WI38 (cell line): ENCODE measurements around the gene CCDC197.

Source experiments
- H3K4me3 ChIP-seq: 2 replicates; pipeline ENCODE4 v1.5.1; 2011; ENCODE audit warnings: low read depth, mild to moderate bottlenecking, control low read depth, low read length
- CTCF ChIP-seq: IDR thresholded peaks from 2 replicates; pipeline ENCODE4 v1.5.1; 2012; ENCODE audit warnings: low read depth, mild to moderate bottlenecking, control low read depth, low read length

The CCDC197 gene

DNA sequence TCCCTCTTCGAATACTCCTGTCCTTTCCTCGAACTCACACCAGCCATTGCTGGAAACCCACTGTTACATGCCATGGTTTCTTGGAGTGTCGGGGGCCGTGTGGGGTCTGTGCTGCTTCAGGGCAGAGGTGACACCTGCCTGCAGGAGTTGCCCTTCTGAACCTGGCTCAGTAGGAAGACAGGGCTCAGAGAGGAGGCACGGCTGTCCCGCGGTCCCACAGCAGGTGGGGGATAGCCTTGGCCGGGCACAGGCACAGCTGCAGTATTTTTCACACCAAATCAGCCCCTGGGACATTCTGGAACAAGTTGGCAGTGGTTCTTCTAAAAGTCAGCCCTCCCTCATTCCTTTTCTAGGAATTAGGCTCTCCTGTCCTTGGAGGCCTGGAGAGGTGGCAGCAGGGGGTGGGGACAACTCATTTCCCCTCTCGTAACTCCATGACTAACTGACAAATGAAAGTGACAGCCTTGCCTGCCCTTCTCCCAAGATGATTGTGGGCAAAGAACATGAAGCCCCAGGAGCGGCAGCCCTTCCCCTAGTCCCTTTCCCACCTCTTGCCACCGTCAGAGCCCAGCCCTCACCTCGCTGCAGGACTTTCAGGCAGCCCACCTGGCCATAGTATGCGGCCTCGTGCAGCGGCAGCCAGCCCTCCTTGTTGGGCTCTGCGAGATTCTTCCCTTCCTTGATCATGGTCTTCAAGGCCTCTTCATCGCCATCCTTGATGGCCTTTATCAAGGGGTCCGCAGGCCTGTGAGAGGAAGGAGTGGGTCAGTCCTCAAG is 43.2 kb upstream of the CCDC197 start:
- TF ChIP-seq CTCF, result no peak
- no peak overlapping the region for H3K4me3 ChIP-seq

DNA sequence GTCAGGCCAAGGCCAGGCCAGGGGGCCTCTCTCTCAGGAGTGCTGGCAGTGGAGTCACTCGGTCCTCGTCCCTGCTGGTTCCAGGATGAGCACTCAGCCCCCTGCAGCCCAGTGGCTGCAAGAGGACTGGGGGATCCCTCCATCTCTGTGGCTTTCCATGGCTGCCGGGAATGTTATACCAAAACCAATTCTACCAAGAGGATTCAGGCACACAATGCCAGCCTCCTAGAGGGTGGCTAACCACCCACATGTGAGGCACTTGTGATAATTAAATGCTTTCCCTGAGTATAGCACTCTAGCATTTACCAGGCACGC is 42.6 kb upstream of the CCDC197 start:
- H3K4me3 ChIP-seq, result no peak overlapping the region
- TF ChIP-seq CTCF, result no peak

DNA sequence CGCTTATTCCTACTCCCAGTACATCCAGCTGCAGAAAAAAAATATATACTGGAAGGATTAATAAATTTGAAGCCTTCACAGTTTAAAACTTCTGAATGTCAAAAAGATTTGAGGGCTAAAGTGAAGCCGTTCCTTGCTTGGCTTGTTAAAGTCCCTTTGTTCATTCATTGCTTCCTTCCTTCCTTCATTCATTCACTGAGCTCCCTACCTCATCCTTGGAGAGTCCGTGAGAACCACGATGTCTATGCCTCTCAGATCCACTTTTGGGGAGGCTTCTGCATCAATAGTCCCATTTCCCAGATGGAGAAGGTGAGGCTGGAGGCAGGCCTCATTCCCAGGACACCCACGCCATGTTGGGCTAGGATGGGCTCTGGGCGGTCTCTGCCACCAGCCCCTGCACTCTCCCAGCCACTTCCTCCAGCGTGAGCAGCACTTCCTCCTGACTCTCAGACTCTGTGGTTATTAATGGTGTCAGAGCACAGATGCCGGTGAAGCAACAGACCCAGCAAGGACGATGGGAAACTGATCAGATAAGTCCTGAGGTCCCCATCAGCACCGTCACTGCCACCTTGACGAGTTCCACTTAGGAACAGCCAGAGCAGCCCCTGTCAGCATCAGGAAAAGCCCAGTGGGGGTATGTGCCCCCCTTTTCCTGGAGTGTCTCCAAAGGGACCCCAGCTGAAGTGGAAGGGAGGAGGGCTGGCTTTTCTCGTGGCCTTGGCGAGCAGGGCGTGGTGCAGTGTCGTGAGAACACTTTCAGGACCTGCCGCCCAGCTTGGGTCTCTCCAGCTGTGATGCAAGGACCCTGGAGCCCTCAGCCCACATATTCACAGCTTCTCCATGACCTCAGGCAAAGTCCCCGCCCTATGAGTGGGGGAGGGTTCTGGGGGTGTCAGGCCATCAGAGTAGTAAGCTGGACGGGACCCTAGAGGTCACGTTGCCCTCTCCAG is 41.9 kb upstream of the CCDC197 start:
- no peak overlapping the region for H3K4me3 ChIP-seq
- no peak for TF ChIP-seq CTCF

- TF ChIP-seq CTCF, result no peak
- no peak overlapping the region for H3K4me3 ChIP-seq
These were observed 41.1 kb upstream of the CCDC197 start for GRCh38 chr14:93955850-93956481.

GRCh38 chr14:93956514-93957332 is 40.4 kb upstream of the CCDC197 start:
- no peak overlapping the region for H3K4me3 ChIP-seq
- TF ChIP-seq CTCF, result no peak

DNA sequence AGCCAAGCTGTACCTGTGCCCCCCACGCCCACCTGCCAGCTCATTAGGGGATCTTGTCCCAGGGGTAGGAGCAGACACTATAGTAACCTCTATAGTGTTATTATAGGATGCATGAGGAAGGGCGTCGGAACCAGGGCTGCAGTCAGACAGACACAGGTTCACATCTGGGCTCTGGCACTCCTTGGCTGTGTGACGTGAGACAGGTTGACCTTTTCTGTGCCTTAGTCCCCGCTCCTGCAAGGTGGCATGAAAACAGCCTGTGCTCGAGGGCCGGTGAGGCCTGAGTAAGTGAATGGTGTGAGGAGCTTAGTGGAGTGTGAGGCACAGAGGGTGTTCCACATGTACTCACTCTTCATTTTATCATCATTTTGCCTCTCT is 39.8 kb upstream of the CCDC197 start:
- no peak for TF ChIP-seq CTCF
- no peak overlapping the region for H3K4me3 ChIP-seq
